ENCODE measurements around the gene GOLGA1.

Gene GOLGA1

GRCh38 chr9:124831642-124832364 is 109.1 kb downstream of the GOLGA1 start:
- no peak for DNase-seq

DNA sequence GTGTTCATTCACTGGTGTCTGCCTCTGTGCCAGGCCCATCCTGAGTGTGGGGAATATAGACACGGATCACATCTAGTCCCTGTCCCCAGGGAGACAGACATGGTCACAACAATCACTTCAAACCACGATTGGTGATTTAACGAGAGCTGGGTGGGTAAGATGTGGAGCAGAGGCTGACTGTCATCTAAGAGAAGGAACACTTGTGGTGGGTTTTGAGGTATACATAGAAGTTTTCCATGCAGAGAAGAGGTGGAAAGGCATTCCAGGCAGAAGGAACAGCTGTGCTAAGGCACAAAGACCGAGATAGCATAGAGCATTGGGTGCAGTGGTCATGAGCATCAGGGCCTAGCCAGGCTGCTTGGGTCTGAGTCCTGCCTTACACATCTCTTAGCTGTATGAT is 110.3 kb downstream of the GOLGA1 start:
- DNase-seq, result no peak

- DNase-seq, result no peak
These were observed 111.6 kb downstream of the GOLGA1 start for GRCh38 chr9:124829334-124829669.

DNA sequence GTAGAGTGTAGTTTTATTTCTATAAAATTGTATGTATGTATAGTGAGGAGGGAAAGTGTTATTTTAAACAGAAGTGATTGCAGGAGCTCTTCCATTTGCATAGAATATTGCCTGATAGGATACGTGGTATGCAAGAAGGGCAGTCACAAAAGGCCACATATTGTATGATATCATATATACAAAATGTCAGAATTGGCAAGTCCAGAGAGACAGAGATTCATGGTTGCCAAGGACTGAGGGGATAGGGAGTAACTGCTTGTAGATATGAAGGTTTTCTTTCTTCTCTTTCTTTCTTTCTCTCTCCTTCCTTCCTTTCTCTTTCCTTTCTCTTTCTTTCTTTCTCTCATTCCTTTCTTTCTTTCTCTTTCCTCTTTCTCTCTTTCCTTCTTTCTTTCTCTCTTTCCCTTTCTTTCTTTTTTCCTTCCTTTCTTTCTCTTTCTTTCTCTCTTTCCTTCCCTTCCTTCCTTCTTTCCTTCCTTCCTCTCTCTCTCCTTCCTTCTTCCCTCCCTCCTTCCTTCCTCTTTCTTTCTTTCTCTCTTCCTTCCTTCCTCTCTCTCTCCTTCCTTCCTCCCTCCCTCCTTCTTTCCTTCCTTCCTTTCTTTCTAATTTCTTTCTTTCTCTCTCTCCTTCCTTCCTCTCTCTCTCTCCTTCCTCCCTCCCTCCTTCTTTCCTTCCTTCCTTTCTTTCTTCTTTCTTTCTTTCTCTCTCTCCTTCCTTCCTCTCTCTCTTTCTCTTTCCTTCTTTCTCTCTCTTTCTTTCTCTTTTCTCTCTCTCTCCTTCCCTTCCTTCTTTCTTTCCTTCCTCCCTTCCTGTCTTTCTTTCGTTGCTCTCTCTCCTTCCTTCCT is 112.2 kb downstream of the GOLGA1 start:
- DNase-seq, result no peak
